ENCODE data around the gene MPZL3.

GRCh38 chr11:118301600-118302195, 49.5 kb upstream of the MPZL3 start:
- no peak for TF ChIP-seq CTCF (IDR thresholded peaks at IDR 0.05; ENCODE audit: poor library complexity)
- TF ChIP-seq EZH2 (IDR thresholded peaks at IDR 0.05; ENCODE audit: borderline replicate concordance), result no peak

Measured in hepatocyte (in vitro differentiated cells).